ENCODE data around the gene BFSP2.

Gene BFSP2

GRCh38 chr3:133400006-133400515, at the start of gene BFSP2:
BFSP2 (plus strand) TSS chr3:133400056; CDS start chr3:133400084, 28 bp downstream.
- H3K9ac ChIP-seq = no peak within 1 kb of the TSS
- H3K36me3 ChIP-seq (ENCODE audit: insufficient read depth) = no peaks in the 10 kb centered on the region
- H2AFZ ChIP-seq (ENCODE audit: low read depth) = no peak within 1 kb of the TSS
- H3K4me3 ChIP-seq (IDR thresholded peaks at IDR 0.05; ENCODE audit: insufficient read depth, low read depth, low read length) = no peak within 1 kb of the TSS
- no peaks in the 10 kb centered on the region for H3K4me1 ChIP-seq (ENCODE audit: low read depth, poor library complexity, severe bottlenecking)
- H3K79me2 ChIP-seq (ENCODE audit: insufficient read depth, low read depth) = no peaks in the 10 kb centered on the region
- no peak within 1 kb of the TSS for H3K4me2 ChIP-seq
- TF ChIP-seq CTCF (conservative IDR thresholded peaks at IDR 0.05; ENCODE audit: low read depth, low read length) = no peak
- H3K27ac ChIP-seq = no peak within 1 kb of the TSS
- H3K27me3 ChIP-seq (ENCODE audit: insufficient read depth, low read depth) = no peaks in the 10 kb centered on the region
- no peaks in the 10 kb centered on the region for H4K20me1 ChIP-seq (ENCODE audit: insufficient read depth)

- no peaks in the 10 kb centered on the region for H4K20me1 ChIP-seq (ENCODE audit: insufficient read depth)
- H3K4me1 ChIP-seq (ENCODE audit: low read depth, poor library complexity, severe bottlenecking) = no peaks in the 10 kb centered on the region
- no peak overlapping the region for H3K4me2 ChIP-seq
- H2AFZ ChIP-seq (ENCODE audit: low read depth) = no peak overlapping the region
- no peaks in the 10 kb centered on the region for H3K79me2 ChIP-seq (ENCODE audit: insufficient read depth, low read depth)
- no peak for TF ChIP-seq CTCF (conservative IDR thresholded peaks at IDR 0.05; ENCODE audit: low read depth, low read length)
- H3K36me3 ChIP-seq (ENCODE audit: insufficient read depth) = no peaks in the 10 kb centered on the region
- no peak overlapping the region for H3K4me3 ChIP-seq (IDR thresholded peaks at IDR 0.05; ENCODE audit: insufficient read depth, low read depth, low read length)
- no peak overlapping the region for H3K9ac ChIP-seq
- H3K27ac ChIP-seq = no peak overlapping the region
- H3K27me3 ChIP-seq (ENCODE audit: insufficient read depth, low read depth) = no peaks in the 10 kb centered on the region
These were observed 45.1 kb upstream of the BFSP2 start for GRCh38 chr3:133354721-133355120.

- no peak overlapping the region for H2AFZ ChIP-seq (ENCODE audit: low read depth)
- H3K9ac ChIP-seq = no peak overlapping the region
- H3K79me2 ChIP-seq (ENCODE audit: insufficient read depth, low read depth) = no peaks in the 10 kb centered on the region
- H4K20me1 ChIP-seq (ENCODE audit: insufficient read depth) = no peaks in the 10 kb centered on the region
- H3K27ac ChIP-seq = no peak overlapping the region
- no peak overlapping the region for H3K4me3 ChIP-seq (IDR thresholded peaks at IDR 0.05; ENCODE audit: insufficient read depth, low read depth, low read length)
- H3K36me3 ChIP-seq (ENCODE audit: insufficient read depth) = no peaks in the 10 kb centered on the region
- no peak overlapping the region for H3K4me2 ChIP-seq
- no peaks in the 10 kb centered on the region for H3K4me1 ChIP-seq (ENCODE audit: low read depth, poor library complexity, severe bottlenecking)
- H3K27me3 ChIP-seq (ENCODE audit: insufficient read depth, low read depth) = no peaks in the 10 kb centered on the region
- TF ChIP-seq CTCF (conservative IDR thresholded peaks at IDR 0.05; ENCODE audit: low read depth, low read length) = no peak
These were observed 39.4 kb upstream of the BFSP2 start for GRCh38 chr3:133360476-133360875.

- no peaks in the 10 kb centered on the region for H3K36me3 ChIP-seq (ENCODE audit: insufficient read depth)
- H3K79me2 ChIP-seq (ENCODE audit: insufficient read depth, low read depth) = no peaks in the 10 kb centered on the region
- H3K9ac ChIP-seq = no peak overlapping the region
- H3K4me3 ChIP-seq (IDR thresholded peaks at IDR 0.05; ENCODE audit: insufficient read depth, low read depth, low read length) = no peak overlapping the region
- no peak overlapping the region for H2AFZ ChIP-seq (ENCODE audit: low read depth)
- TF ChIP-seq CTCF (conservative IDR thresholded peaks at IDR 0.05; ENCODE audit: low read depth, low read length) = no peak
- no peaks in the 10 kb centered on the region for H3K27me3 ChIP-seq (ENCODE audit: insufficient read depth, low read depth)
- H4K20me1 ChIP-seq (ENCODE audit: insufficient read depth) = no peaks in the 10 kb centered on the region
- H3K27ac ChIP-seq = no peak overlapping the region
- H3K4me2 ChIP-seq = no peak overlapping the region
- H3K4me1 ChIP-seq (ENCODE audit: low read depth, poor library complexity, severe bottlenecking) = no peaks in the 10 kb centered on the region
These were observed 38.8 kb upstream of the BFSP2 start for GRCh38 chr3:133361011-133361410.

Measured in KMS-11 (cell line).